Measurements from ENCODE around the gene CTNNA2.

DNA sequence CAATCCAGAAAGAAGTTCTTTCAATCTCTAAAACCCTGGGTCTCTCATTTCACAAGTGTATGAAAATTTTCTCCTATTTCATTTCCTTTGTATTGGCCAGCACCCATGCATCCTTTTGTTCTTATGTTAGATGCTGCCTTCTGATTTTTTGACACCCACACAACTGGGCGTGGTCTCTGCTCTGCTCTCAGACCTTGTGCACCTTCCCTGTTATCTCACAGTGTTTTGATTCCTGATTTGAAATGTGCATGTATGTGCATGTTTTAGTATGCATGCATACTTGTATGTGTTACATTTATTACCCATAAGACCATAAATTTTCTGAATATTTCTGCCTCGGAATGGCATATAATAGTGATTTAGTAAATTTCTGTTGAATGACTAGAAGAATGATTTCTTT lies 152.2 kb downstream of the CTNNA2 start:
- no peak for TF ChIP-seq SIN3A (IDR thresholded peaks at IDR 0.05; ENCODE audit: borderline replicate concordance, insufficient read depth, low read length)
- TF ChIP-seq POLR2AphosphoS5 (IDR thresholded peaks at IDR 0.05; ENCODE audit: low read depth, low read length) = no peak
